Left lung (tissue), 10 donors: ENCODE results near the gene TSPOAP1. TPM values are rescaled to one million over a fixed set of nuclear protein-coding genes. Genes with fewer than 3 reads are reported as not detected.
A peak's percentile ranks its signal among the peaks of the same experiment; 100 is the strongest.

Experiments used
- ATAC-seq: fragments of 200-7000 bp; cut with Tn5 transposase; one replicate; pipeline ENCODE4 v1.9.1; 2020; ENCODE audit warnings: moderate library complexity
- DNase-seq, 4 donors: peaks; one replicate each; pipeline ENCODE4 v3.0.0-alpha.2; 2013 to 2020
- H3K27ac ChIP-seq, 2 donors: fragments of 200-600 bp; sonication (generic) in 1 of 2; one replicate each; pipeline versions ENCODE4 v1.5.0 to v1.8.0; 2020 to 2021
- H3K27me3 ChIP-seq, 2 donors: fragments of 200-600 bp; sonication (generic) in 1 of 2; one replicate each; pipeline versions ENCODE4 v1.5.0 to v1.8.0; 2020 to 2021
- H3K36me3 ChIP-seq, 2 donors: fragments of 200-600 bp; sonication (generic) in 1 of 2; one replicate each; pipeline versions ENCODE4 v1.5.0 to v1.8.0; 2020 to 2021
- H3K4me1 ChIP-seq, 2 donors: fragments of 200-600 bp; one replicate each; pipeline ENCODE4 v1.8.0; 2021
- H3K4me3 ChIP-seq, 2 donors: fragments of 200-600 bp; sonication (generic) in 1 of 2; one replicate each; pipeline versions ENCODE4 v1.5.0 to v1.8.0; 2020 to 2021; ENCODE audit warnings: mild to moderate bottlenecking in 1 of 2
- H3K9me3 ChIP-seq, 2 donors: fragments of 200-600 bp; sonication (generic) in 1 of 2; one replicate each; pipeline versions ENCODE4 v1.5.0 to v1.8.0; 2020 to 2021
- intact Hi-C, 2 donors: fragments of 100-400 bp; cut with DNase I; formaldehyde crosslinking; loops; one replicate each; pipeline versions ENCODE4 v1.11.2 to v1.14.2; 2022
- polyA plus RNA-seq, 6 donors: library from polyadenylated mRNA; unstranded; fragments of 120-200 nt; gene quantifications; one replicate each; pipeline ENCODE4 v1.2.1, GENCODE V29; 2013; ENCODE audit not compliant: insufficient read length in 6 of 6
- total RNA-seq, 2 donors: library from RNA; stranded (reverse); fragmentation: NEBNext Ultra II Directional; extraction: Animal tissue kit (Norgen Biotek cat#: 25700); gene quantifications; one replicate each; pipeline ENCODE4 v1.2.1, GENCODE V29; 2021
- TF ChIP-seq, protein P1 (sequence below), 2 donors: fragments of 200-600 bp; sonication (generic) in 1 of 2; IDR thresholded peaks; one replicate each; pipeline versions ENCODE4 v1.5.0 to v1.8.0; 2021; ENCODE audit warnings: antibody characterized with exemption in 2 of 2
- donor health status: DM: no; HTN: yes; CAD: no.
- donor health status: DM: no; HTN: no; CAD: no.

The TSPOAP1 gene
- total and polyA plus RNA-seq, 8 donors, result 7.9 to 65.0 (median 52.7) TPM

- ATAC-seq, result peak; percentile 2
- Histone ChIP-seq H3K9me3 (no peaks in the 10 kb centered on the region), H3K27me3 (peaks cover 0 to 32% of the 10 kb centered on the region in 2 donors), H3K4me1 (peaks cover 0 to 55% of the 10 kb centered on the region in 2 donors), H3K36me3 (peaks cover 0 to 9% of the 10 kb centered on the region in 2 donors), H3K27ac (peak overlapping the region; percentile 87 to 100), H3K4me3 (peak overlapping the region in 1 of 2 donors; percentile 86)
- intact Hi-C loops, result no loop called here
- TF ChIP-seq, protein P1, sequence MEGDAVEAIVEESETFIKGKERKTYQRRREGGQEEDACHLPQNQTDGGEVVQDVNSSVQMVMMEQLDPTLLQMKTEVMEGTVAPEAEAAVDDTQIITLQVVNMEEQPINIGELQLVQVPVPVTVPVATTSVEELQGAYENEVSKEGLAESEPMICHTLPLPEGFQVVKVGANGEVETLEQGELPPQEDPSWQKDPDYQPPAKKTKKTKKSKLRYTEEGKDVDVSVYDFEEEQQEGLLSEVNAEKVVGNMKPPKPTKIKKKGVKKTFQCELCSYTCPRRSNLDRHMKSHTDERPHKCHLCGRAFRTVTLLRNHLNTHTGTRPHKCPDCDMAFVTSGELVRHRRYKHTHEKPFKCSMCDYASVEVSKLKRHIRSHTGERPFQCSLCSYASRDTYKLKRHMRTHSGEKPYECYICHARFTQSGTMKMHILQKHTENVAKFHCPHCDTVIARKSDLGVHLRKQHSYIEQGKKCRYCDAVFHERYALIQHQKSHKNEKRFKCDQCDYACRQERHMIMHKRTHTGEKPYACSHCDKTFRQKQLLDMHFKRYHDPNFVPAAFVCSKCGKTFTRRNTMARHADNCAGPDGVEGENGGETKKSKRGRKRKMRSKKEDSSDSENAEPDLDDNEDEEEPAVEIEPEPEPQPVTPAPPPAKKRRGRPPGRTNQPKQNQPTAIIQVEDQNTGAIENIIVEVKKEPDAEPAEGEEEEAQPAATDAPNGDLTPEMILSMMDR (IDR thresholded peaks at IDR 0.05), result no peak
- no peak for DNase-seq
Measured at GRCh38 chr17:58329810-58330537, 1.4 kb upstream of the TSPOAP1 start.

GRCh38 chr17:58329035-58329809, 627 bp upstream of the TSPOAP1 start:
- intact Hi-C loops, result no loop called here
- H3K27me3 ChIP-seq, result peaks cover 0 to 39% of the 10 kb centered on the region in 2 donors
- peak overlapping the region in 1 of 2 donors; percentile 86 for H3K4me3 ChIP-seq
- DNase-seq (peak in 2 of 4 donors; percentile 81 to 86), ATAC-seq (peak; percentile 54)
- peaks cover 0 to 9% of the 10 kb centered on the region in 2 donors for H3K36me3 ChIP-seq
- H3K9me3 ChIP-seq, result no peaks in the 10 kb centered on the region
- H3K27ac ChIP-seq, result peak overlapping the region; percentile 48 to 100
- TF ChIP-seq, protein P1 (IDR thresholded peaks at IDR 0.05), result peak in 1 of 2 donors; percentile 44
- peaks cover 0 to 55% of the 10 kb centered on the region in 2 donors for H3K4me1 ChIP-seq

DNA sequence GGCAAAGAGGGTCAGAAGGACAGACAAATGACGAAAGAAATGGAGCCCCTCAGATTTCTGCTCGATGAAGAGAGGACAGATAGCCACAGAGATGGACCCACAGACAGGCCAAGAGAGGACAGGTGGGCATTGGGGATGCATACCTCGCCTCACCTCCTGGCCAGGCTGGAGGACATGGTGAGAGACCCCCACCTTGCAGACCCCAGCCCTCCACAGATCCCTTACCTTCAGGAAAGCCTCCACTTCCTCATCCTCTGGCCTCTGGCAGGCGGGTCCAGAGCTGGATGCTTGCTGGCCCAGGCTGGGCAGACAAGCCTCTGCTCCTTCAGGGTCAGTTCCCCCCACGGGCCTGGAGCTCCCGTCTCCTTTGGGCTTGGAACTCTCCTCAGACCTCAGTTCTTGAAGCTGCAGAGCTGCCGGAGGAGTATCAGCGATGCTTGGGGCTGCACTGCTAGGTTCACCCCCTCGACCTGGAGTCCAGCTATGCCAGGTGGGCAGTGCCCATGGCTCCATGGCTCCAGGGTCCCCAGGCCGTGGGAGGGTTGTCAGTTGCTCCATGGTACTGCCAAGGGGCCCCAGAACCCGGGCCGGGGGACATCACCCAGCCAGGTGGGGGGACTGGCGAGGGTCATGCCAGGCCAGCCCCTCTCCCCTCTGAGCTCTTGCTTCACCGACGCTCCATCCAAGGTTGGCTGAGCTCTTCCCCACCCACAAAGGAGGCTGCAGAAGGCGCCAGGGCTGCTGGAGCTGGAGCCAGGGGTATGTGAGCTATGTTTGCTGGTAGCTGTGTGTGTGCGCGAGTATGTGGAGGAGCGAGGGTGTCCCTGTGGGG, 1.0 kb downstream of the TSPOAP1 start:
- peaks cover 0 to 9% of the 10 kb centered on the region in 2 donors for H3K36me3 ChIP-seq
- no peaks in the 10 kb centered on the region for H3K9me3 ChIP-seq
- peaks cover 0 to 55% of the 10 kb centered on the region in 2 donors for H3K27me3 ChIP-seq
- H3K4me3 ChIP-seq, result no peak overlapping the region
- DNase-seq, result peak in 1 of 4 donors; percentile 78
- ATAC-seq, result no peak
- H3K4me1 ChIP-seq, result peaks cover 0 to 49% of the 10 kb centered on the region in 2 donors
- intact Hi-C loops, result no loop called here
- TF ChIP-seq, protein P1 (IDR thresholded peaks at IDR 0.05), result no peak
- H3K27ac ChIP-seq, result peak overlapping the region in 1 of 2 donors; percentile 100

DNA sequence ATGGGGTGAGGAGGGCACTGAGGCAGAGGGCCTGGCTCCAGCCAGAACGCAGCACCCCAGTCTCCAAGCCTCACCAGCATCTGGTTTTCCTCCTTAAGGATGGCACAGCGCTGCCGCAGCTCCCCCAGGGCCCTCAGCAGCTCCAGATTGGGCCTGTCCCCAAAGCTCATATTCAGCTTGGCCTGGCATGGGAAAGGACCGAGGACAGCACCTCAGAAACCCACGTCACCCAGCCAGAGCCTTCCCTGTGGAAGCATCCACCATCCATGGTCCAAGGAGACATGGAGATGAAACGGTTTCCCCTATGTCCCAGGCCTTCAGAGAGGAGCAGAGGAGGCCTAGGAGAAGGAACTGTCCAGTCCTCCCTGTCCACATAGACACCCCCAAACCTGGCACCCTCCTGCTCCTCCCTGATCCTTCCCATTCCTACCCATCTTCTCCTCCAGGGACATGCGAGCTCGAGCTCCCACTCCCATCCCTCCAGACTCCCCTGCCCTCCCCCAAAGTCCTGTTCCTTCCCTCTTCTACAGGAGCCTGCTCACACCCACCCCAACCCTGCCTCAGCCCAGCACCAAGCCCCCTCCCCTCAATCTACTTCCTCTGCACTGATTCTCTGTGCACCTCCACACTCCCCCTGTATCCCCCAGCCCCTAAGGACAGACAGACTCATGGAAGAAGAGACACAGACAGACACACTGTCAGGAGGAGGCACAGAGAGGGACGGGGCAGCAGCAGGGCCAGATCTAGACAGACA, 1.8 kb downstream of the TSPOAP1 start:
- peaks cover 0 to 55% of the 10 kb centered on the region in 2 donors for H3K27me3 ChIP-seq
- TF ChIP-seq, protein P1 (IDR thresholded peaks at IDR 0.05), result no peak
- ATAC-seq, result no peak
- no peak overlapping the region for H3K27ac ChIP-seq
- no peak overlapping the region for H3K4me3 ChIP-seq
- intact Hi-C loops, result no loop called here
- H3K4me1 ChIP-seq, result peaks cover 0 to 49% of the 10 kb centered on the region in 2 donors
- no peaks in the 10 kb centered on the region for H3K9me3 ChIP-seq
- peak in 1 of 4 donors; percentile 33 for DNase-seq
- peaks cover 0 to 9% of the 10 kb centered on the region in 2 donors for H3K36me3 ChIP-seq
